Thyroid gland (tissue), 4 donors: ENCODE data around the gene SIRPB1.

ENCODE experiments used
- CTCF ChIP-seq, 6 experiments: fragments of 200-600 bp in 3 of 6; fragments of 450-650 bp in 3 of 6; sonication (generic) in 3 of 6; IDR thresholded peaks; one replicate each; pipeline ENCODE4 v1.5.1; 2016 to 2019; ENCODE audit warnings: antibody characterized with exemption in 6 of 6, mild to moderate bottlenecking in 2 of 6, inconsistent platforms in 1 of 6, moderate library complexity in 1 of 6
- POLR2A ChIP-seq, 2 donors: fragments of 450-650 bp; IDR thresholded peaks; one replicate each; pipeline ENCODE4 v1.6.1; 2017; ENCODE audit warnings: antibody characterized with exemption in 2 of 2, mild to moderate bottlenecking in 2 of 2, moderate library complexity in 1 of 2

GRCh38 chr20:1600736-1601135, 19.1 kb downstream of the SIRPB1 start:
- TF ChIP-seq CTCF (IDR thresholded peaks at IDR 0.05) (no peak), POLR2A (IDR thresholded peaks at IDR 0.05) (no peak)
